ENCODE measurements around the gene ICA1L. TPM values are rescaled to one million over a fixed set of nuclear protein-coding genes. Genes with fewer than 3 reads are reported as not detected.
A peak's percentile ranks its signal among the peaks of the same experiment; 100 is the strongest.

The ICA1L gene
- total and polyA plus RNA-seq, 12 donors: 0.81 to 12.1 (median 6.6) TPM

DNA sequence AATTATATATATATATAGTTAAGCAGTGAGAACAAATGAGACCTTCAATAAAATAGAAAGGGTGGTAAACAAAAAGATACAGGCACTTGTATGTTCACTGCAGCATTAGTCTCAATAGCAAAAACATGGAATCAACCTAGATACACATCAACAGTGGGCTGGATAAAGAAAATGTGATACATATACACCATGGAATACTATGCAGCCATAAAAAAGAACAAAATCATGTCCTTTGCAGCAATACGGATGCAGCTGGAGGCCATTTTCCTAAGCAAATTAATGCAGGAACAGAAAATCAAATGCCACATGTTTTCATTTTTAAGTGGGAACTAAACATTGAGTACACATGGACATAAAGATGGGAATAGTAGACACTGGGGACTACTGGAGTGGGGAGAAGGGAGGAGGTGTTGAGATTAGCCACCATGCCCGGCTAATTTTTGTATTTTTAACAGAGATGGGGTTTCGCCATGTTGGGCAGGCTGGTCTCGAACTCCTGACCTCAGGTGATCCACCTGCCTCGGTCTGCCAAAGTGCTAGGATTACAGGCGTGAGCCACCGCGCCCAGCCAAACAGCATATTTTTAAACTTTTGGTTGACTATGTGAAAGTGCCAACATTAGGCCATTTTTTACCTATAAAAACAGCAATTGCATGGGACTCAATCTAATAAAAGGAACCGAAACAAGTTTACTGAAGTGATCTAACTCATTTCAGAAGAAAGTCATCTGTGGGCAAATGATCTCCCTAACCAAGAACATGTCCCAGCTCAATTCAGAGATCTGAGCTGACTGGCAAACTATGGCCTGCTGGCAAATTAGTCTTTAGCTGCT, 23.7 kb downstream of the ICA1L start:
- Histone ChIP-seq H3K36me3 (peaks cover 0 to 13% (median 0%) of the 10 kb centered on the region in 9 donors), H3K4me1 (peaks cover 0 to 8% (median 0%) of the 10 kb centered on the region in 9 donors), H3K27me3 (no peaks in the 10 kb centered on the region), H3K27ac (no peak overlapping the region), H3K4me3 (no peak overlapping the region), H3K9me3 (peaks cover 0 to 15% (median 4%) of the 10 kb centered on the region in 11 donors)
- TF ChIP-seq, protein P1, sequence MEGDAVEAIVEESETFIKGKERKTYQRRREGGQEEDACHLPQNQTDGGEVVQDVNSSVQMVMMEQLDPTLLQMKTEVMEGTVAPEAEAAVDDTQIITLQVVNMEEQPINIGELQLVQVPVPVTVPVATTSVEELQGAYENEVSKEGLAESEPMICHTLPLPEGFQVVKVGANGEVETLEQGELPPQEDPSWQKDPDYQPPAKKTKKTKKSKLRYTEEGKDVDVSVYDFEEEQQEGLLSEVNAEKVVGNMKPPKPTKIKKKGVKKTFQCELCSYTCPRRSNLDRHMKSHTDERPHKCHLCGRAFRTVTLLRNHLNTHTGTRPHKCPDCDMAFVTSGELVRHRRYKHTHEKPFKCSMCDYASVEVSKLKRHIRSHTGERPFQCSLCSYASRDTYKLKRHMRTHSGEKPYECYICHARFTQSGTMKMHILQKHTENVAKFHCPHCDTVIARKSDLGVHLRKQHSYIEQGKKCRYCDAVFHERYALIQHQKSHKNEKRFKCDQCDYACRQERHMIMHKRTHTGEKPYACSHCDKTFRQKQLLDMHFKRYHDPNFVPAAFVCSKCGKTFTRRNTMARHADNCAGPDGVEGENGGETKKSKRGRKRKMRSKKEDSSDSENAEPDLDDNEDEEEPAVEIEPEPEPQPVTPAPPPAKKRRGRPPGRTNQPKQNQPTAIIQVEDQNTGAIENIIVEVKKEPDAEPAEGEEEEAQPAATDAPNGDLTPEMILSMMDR (IDR thresholded peaks at IDR 0.05): no peak
- no peak for ATAC-seq
- no peak for DNase-seq
- 96 to 98% methylated on average over 9 of the region's 9 CpGs for WGBS, 2 donors
- intact Hi-C loops (cut with DNase I): no loop called here

DNA sequence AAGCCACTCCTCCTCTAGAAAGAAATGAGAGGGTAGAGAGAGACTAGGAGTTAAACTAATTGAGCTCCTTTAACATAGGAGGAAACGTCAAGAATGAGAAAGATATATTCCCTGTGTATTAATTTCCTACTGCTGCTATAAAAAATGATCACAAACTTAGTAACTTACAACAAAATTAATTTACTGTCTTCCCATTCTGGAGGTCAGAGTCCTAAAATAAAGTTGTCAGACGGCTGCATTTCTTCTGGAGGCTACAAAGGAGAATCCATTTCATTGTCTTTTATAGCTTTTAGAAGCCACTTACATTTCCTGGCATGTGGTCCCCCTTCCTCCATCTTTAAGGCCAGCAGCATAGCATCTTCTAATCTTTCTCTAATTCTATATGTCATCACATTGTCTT, 26.9 kb downstream of the ICA1L start:
- DNase-seq (no peak), ATAC-seq (no peak)
- H3K27me3 ChIP-seq: no peaks in the 10 kb centered on the region
- peaks cover 0 to 8% (median 0%) of the 10 kb centered on the region in 9 donors for H3K4me1 ChIP-seq
- peaks cover 0 to 30% (median 9%) of the 10 kb centered on the region in 11 donors for H3K9me3 ChIP-seq
- H3K27ac ChIP-seq: no peak overlapping the region
- H3K4me3 ChIP-seq: no peak overlapping the region
- WGBS, 2 donors: 80 to 95% methylated on average over 2 of the region's 2 CpGs
- peaks cover 0 to 13% (median 0%) of the 10 kb centered on the region in 9 donors for H3K36me3 ChIP-seq
- intact Hi-C loops (cut with DNase I): no loop called here
- TF ChIP-seq, protein P1 (IDR thresholded peaks at IDR 0.05): no peak

DNA sequence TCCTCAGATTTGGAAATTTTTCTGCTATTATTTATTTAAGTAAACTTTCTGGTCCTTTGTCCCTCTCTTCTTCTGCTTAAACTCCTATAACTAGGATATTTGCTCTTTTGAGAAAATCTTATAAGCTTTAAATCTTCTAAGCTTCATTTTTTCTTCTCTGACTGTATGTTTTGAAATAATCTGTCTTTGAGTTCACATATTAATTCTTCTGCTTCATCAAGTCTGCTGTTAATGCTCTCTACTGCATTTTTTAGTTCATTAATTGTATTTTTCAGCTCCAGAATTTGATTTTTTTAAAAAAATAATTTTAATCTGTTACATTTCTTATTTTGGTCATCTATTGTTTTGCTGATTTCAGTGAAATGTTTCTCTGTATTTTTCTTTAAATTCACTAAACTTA, 28.9 kb downstream of the ICA1L start:
- no peaks in the 10 kb centered on the region for H3K4me1 ChIP-seq
- ATAC-seq: no peak
- H3K27ac ChIP-seq: no peak overlapping the region
- no peaks in the 10 kb centered on the region for H3K27me3 ChIP-seq
- intact Hi-C loops (cut with DNase I): no loop called here
- TF ChIP-seq, protein P1 (IDR thresholded peaks at IDR 0.05): no peak
- H3K9me3 ChIP-seq: peaks cover 0 to 26% (median 9%) of the 10 kb centered on the region in 11 donors
- peaks cover 0 to 13% (median 0%) of the 10 kb centered on the region in 9 donors for H3K36me3 ChIP-seq
- no peak for DNase-seq
- no peak overlapping the region for H3K4me3 ChIP-seq

DNA sequence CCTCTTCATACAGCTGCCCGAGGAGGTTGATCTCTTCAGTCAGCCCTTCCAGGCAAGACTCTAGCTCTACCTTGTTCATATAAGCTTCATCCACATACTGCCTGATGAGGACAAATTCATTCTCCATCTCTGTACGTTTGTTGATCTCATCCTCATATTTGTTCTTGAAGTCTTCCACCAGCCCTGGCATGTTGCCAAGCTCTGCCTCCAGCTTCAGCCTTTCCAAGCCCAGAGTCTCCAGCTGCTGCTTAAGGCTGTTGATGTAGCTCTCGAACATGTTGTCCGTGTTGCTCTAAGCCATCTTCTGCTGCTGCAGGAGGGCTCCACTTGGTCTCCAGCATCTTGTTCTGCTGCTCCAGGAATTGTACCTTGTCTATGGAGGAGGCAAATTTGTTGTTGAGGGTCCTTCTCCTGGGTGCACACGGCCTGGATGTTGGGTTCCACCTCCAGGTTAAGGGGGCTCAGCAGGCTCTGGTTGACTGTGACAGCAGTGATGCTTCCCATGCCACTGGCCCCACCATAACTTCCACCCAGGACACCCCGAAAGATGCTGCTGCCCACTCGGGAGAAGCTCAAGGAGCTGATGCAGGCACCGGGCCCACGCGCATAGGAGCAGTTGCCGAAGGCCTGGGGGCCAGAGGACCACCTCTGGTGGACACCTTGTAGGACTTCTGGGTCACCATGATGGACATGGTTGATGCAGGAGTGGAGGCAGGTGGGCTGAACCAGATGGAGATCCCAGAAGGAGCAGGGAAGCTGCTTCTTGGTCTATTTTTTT, 30.3 kb downstream of the ICA1L start:
- H3K36me3 ChIP-seq: peaks cover 0 to 13% (median 0%) of the 10 kb centered on the region in 9 donors
- no peak overlapping the region for H3K4me3 ChIP-seq
- WGBS, 2 donors: 91% methylated on average over 11 of the region's 11 CpGs
- TF ChIP-seq, protein P1 (IDR thresholded peaks at IDR 0.05): no peak
- DNase-seq (peak in 1 of 2 donors; percentile 13), ATAC-seq (no peak)
- peaks cover 0 to 24% (median 9%) of the 10 kb centered on the region in 11 donors for H3K9me3 ChIP-seq
- H3K4me1 ChIP-seq: no peaks in the 10 kb centered on the region
- H3K27me3 ChIP-seq: no peaks in the 10 kb centered on the region
- no peak overlapping the region for H3K27ac ChIP-seq
- intact Hi-C loops (cut with DNase I): no loop called here
